Measurements from ENCODE around the gene FAM83F.

FAM83F gene

GRCh38 chr22:40009951-40010671 lies 15.4 kb downstream of the FAM83F start:
- no peak for TF ChIP-seq CTCF (IDR thresholded peaks at IDR 0.05; ENCODE audit: low read depth, low read length)
- DNase-seq (ENCODE audit: extremely low read depth, low read depth), result no peak

- no peak for TF ChIP-seq CTCF (IDR thresholded peaks at IDR 0.05; ENCODE audit: low read depth, low read length)
- no peak for DNase-seq (ENCODE audit: extremely low read depth, low read depth)
Measured at GRCh38 chr22:40010746-40011145, 16.0 kb downstream of the FAM83F start.

GRCh38 chr22:40014667-40015248 lies 20.0 kb downstream of the FAM83F start:
- TF ChIP-seq CTCF (IDR thresholded peaks at IDR 0.05; ENCODE audit: low read depth, low read length), result no peak
- DNase-seq (ENCODE audit: extremely low read depth, low read depth), result no peak

- TF ChIP-seq CTCF (IDR thresholded peaks at IDR 0.05; ENCODE audit: low read depth, low read length), result no peak
- DNase-seq (ENCODE audit: extremely low read depth, low read depth), result no peak
Measured at GRCh38 chr22:40015358-40015976, 20.7 kb downstream of the FAM83F start.

GRCh38 chr22:40018051-40018450 lies 23.3 kb downstream of the FAM83F start:
- no peak for TF ChIP-seq CTCF (IDR thresholded peaks at IDR 0.05; ENCODE audit: low read depth, low read length)
- no peak for DNase-seq (ENCODE audit: extremely low read depth, low read depth)

- no peak for TF ChIP-seq CTCF (IDR thresholded peaks at IDR 0.05; ENCODE audit: low read depth, low read length)
- no peak for DNase-seq (ENCODE audit: extremely low read depth, low read depth)
Measured at GRCh38 chr22:40019100-40019499, 24.3 kb downstream of the FAM83F start.

GRCh38 chr22:40020956-40021355 lies 26.2 kb downstream of the FAM83F start:
- no peak for DNase-seq (ENCODE audit: extremely low read depth, low read depth)
- no peak for TF ChIP-seq CTCF (IDR thresholded peaks at IDR 0.05; ENCODE audit: low read depth, low read length)

Measured in AG09319 (cell line).